Measurements from ENCODE around the gene NENF. TPM values are rescaled to one million over a fixed set of nuclear protein-coding genes. Genes with fewer than 3 reads are reported as not detected.

NENF gene
- total RNA-seq, 1 donor from 2014 or later: 6.8 TPM

- peaks cover 9% of the 10 kb centered on the region for H3K27me3 Mint-ChIP-seq (ENCODE audit: insufficient read depth, low read depth)
- Histone ChIP-seq H4K20me1 (ENCODE audit: low read depth) (no peaks in the 10 kb centered on the region), H3K79me2 (ENCODE audit: low read depth) (no peaks in the 10 kb centered on the region), H3K4me3 (no peak overlapping the region), H3K36me3 (no peaks in the 10 kb centered on the region), H3K27ac (no peak overlapping the region), H3K9ac (no peak overlapping the region), H3K27me3 (no peaks in the 10 kb centered on the region), H3K9me3 (ENCODE audit: low read depth) (no peaks in the 10 kb centered on the region), H3K4me1 (peaks cover 10% of the 10 kb centered on the region), H3F3A (ENCODE audit: low read depth) (no peaks in the 10 kb centered on the region), H2AFZ (replicated peaks) (no peak overlapping the region), H3K4me2 (no peak overlapping the region)
- no peak overlapping the region for H3K27ac Mint-ChIP-seq
- TF ChIP-seq EZH2 (IDR thresholded peaks at IDR 0.05): no peak
- TF ChIP-seq EZH2phosphoT487 (IDR thresholded peaks at IDR 0.05): no peak
- no peak for TF ChIP-seq CTCF (IDR thresholded peaks at IDR 0.05)
- H3K4me3 Mint-ChIP-seq: peak overlapping the region; percentile 15
- H3K4me1 Mint-ChIP-seq: peaks cover 33% of the 10 kb centered on the region
- peaks cover 2% of the 10 kb centered on the region for H3K9me3 Mint-ChIP-seq
- DNase-seq (ENCODE audit: low spot score): no peak
- no peaks in the 10 kb centered on the region for H3K36me3 Mint-ChIP-seq
These were observed 26.1 kb downstream of the NENF start for GRCh38 chr1:212458817-212459216.

GRCh38 chr1:212459656-212460055 is 26.9 kb downstream of the NENF start:
- no peak overlapping the region for H3K27ac ChIP-seq
- H2AFZ ChIP-seq (replicated peaks): no peak overlapping the region
- H3K27ac Mint-ChIP-seq: no peak overlapping the region
- H3K4me2 ChIP-seq: no peak overlapping the region
- no peaks in the 10 kb centered on the region for H3K79me2 ChIP-seq (ENCODE audit: low read depth)
- H3K4me1 Mint-ChIP-seq: peaks cover 38% of the 10 kb centered on the region
- H3K4me1 ChIP-seq: peaks cover 12% of the 10 kb centered on the region
- no peaks in the 10 kb centered on the region for H3K36me3 ChIP-seq
- no peak overlapping the region for H3K4me3 ChIP-seq
- no peaks in the 10 kb centered on the region for H3K9me3 ChIP-seq (ENCODE audit: low read depth)
- H4K20me1 ChIP-seq (ENCODE audit: low read depth): no peaks in the 10 kb centered on the region
- no peaks in the 10 kb centered on the region for H3K27me3 ChIP-seq
- H3K27me3 Mint-ChIP-seq (ENCODE audit: insufficient read depth, low read depth): peaks cover 9% of the 10 kb centered on the region
- H3K36me3 Mint-ChIP-seq: no peaks in the 10 kb centered on the region
- H3F3A ChIP-seq (ENCODE audit: low read depth): no peaks in the 10 kb centered on the region
- TF ChIP-seq EZH2phosphoT487 (IDR thresholded peaks at IDR 0.05) (no peak), EZH2 (IDR thresholded peaks at IDR 0.05) (no peak), CTCF (IDR thresholded peaks at IDR 0.05) (no peak)
- H3K9me3 Mint-ChIP-seq: peaks cover 2% of the 10 kb centered on the region
- DNase-seq (ENCODE audit: low spot score): no peak
- H3K4me3 Mint-ChIP-seq: no peak overlapping the region
- no peak overlapping the region for H3K9ac ChIP-seq

GRCh38 chr1:212460376-212460775 is 27.7 kb downstream of the NENF start:
- Mint-ChIP-seq H3K36me3 (no peaks in the 10 kb centered on the region), H3K27me3 (ENCODE audit: insufficient read depth, low read depth) (peaks cover 9% of the 10 kb centered on the region), H3K27ac (no peak overlapping the region), H3K4me1 (peaks cover 41% of the 10 kb centered on the region), H3K9me3 (peaks cover 2% of the 10 kb centered on the region), H3K4me3 (no peak overlapping the region)
- no peaks in the 10 kb centered on the region for H3K9me3 ChIP-seq (ENCODE audit: low read depth)
- DNase-seq (ENCODE audit: low spot score): no peak
- no peak overlapping the region for H3K4me3 ChIP-seq
- H3K36me3 ChIP-seq: no peaks in the 10 kb centered on the region
- H2AFZ ChIP-seq (replicated peaks): no peak overlapping the region
- H3K27me3 ChIP-seq: no peaks in the 10 kb centered on the region
- H4K20me1 ChIP-seq (ENCODE audit: low read depth): no peaks in the 10 kb centered on the region
- no peaks in the 10 kb centered on the region for H3K79me2 ChIP-seq (ENCODE audit: low read depth)
- H3F3A ChIP-seq (ENCODE audit: low read depth): no peaks in the 10 kb centered on the region
- H3K27ac ChIP-seq: no peak overlapping the region
- no peak overlapping the region for H3K4me2 ChIP-seq
- peaks cover 12% of the 10 kb centered on the region for H3K4me1 ChIP-seq
- H3K9ac ChIP-seq: no peak overlapping the region
- TF ChIP-seq EZH2phosphoT487 (IDR thresholded peaks at IDR 0.05) (no peak), EZH2 (IDR thresholded peaks at IDR 0.05) (no peak), CTCF (IDR thresholded peaks at IDR 0.05) (no peak)
